K562 (cell line): Measurements from ENCODE around the gene GGT6. TPM values are rescaled to one million over a fixed set of nuclear protein-coding genes. Genes with fewer than 3 reads are reported as not detected.

ENCODE experiments used
- ARID1B ChIP-seq: fragments of 450-650 bp; IDR thresholded peaks from 2 replicates; pipeline ENCODE4 v1.6.1; 2016; ENCODE audit warnings: antibody characterized with exemption, mild to moderate bottlenecking, inconsistent platforms
- BCOR ChIP-seq: fragments of 450-650 bp; IDR thresholded peaks from 2 replicates; pipeline ENCODE4 v1.6.1; 2016
- CBFA2T3 ChIP-seq: fragments of 450-650 bp; IDR thresholded peaks from 2 replicates; pipeline ENCODE4 v1.6.1; 2017
- CREBBP ChIP-seq: IDR thresholded peaks from one replicate; pipeline ENCODE4 v1.6.1; 2012; ENCODE audit warnings: low read depth, mild to moderate bottlenecking, control low read depth, inconsistent platforms, low read length
- CTCF ChIP-seq, 3 experiments: IDR thresholded peaks in 2 of 3; conservative IDR thresholded peaks in 1 of 3; 2 replicates each; pipeline ENCODE4 v1.5.1; 2011 to 2012; ENCODE audit warnings: low read length in 3 of 3, mild to moderate bottlenecking in 3 of 3, control low read depth in 2 of 3, improper control_type of control experiment in 1 of 3, inconsistent platforms in 1 of 3, low read depth in 1 of 3, mixed read lengths in 1 of 3, moderate library complexity in 1 of 3; ENCODE audit not compliant: insufficient read depth in 2 of 3
- DPF2 ChIP-seq: fragments of 450-650 bp; IDR thresholded peaks from 2 replicates; pipeline ENCODE4 v1.6.1; 2016
- E2F5 ChIP-seq: sonication (generic); formaldehyde crosslinking; IDR thresholded peaks from 2 replicates; pipeline ENCODE4 v1.8.0; 2022; ENCODE audit warnings: mild to moderate bottlenecking, missing genetic modification reagents
- HIVEP1 ChIP-seq: fragments of 250-450 bp; sonication (Bioruptor Pico); IDR thresholded peaks from 2 replicates; pipeline ENCODE4 v1.4.0; 2020; ENCODE audit warnings: mild to moderate bottlenecking
- HNRNPH1 ChIP-seq: fragments of 200-400 bp; formaldehyde crosslinking; optimal IDR thresholded peaks from 2 replicates; pipeline ENCODE3; 2017; ENCODE audit warnings: low read depth, mild to moderate bottlenecking, low read length, moderate library complexity
- MEIS2 ChIP-seq: fragments of 450-650 bp; IDR thresholded peaks from 2 replicates; pipeline ENCODE4 v1.6.1; 2014; ENCODE audit warnings: mild to moderate bottlenecking; ENCODE audit not compliant: partially characterized antibody
- PBX2 ChIP-seq, 2 experiments: IDR thresholded peaks in 1 of 2; conservative IDR thresholded peaks in 1 of 2; 2 replicates each; pipeline ENCODE4 v1.6.1; 2016; ENCODE audit warnings: low read depth in 2 of 2, mild to moderate bottlenecking in 1 of 2, missing compliant biosample characterization in 1 of 2, missing genetic modification characterization in 1 of 2, moderate library complexity in 1 of 2
- SIX5 ChIP-seq, 2 experiments: IDR thresholded peaks; 2 replicates each; pipeline ENCODE4 v1.6.1; 2011; ENCODE audit warnings: low read length in 2 of 2, borderline replicate concordance in 1 of 2, low read depth in 1 of 2, mild to moderate bottlenecking in 1 of 2, moderate library complexity in 1 of 2; ENCODE audit not compliant: insufficient read depth in 1 of 2
- SMAD4 ChIP-seq: fragments of 250-450 bp; sonication (Bioruptor Pico); conservative IDR thresholded peaks from 2 replicates; pipeline ENCODE4 v1.8.0; 2021; ENCODE audit warnings: inconsistent platforms, mild to moderate bottlenecking, moderate library complexity
- TAL1 ChIP-seq: fragments of 450-650 bp; IDR thresholded peaks from 2 replicates; pipeline ENCODE4 v1.6.1; 2016; ENCODE audit warnings: mild to moderate bottlenecking
- TCF3 ChIP-seq: sonication (generic); formaldehyde crosslinking; IDR thresholded peaks from 2 replicates; pipeline ENCODE4 v1.4.0; 2020; ENCODE audit warnings: mild to moderate bottlenecking, missing genetic modification reagents
- TFAP4 ChIP-seq: sonication (generic); formaldehyde crosslinking; IDR thresholded peaks from 2 replicates; pipeline ENCODE4 v1.8.0; 2022; ENCODE audit warnings: missing genetic modification reagents, mild to moderate bottlenecking, moderate library complexity, borderline replicate concordance
- ZC3H11A ChIP-seq: IDR thresholded peaks from 2 replicates; pipeline ENCODE4 v1.6.1; 2012; ENCODE audit warnings: low read depth, low read length, improper control_type of control experiment
- polyA plus RNA-seq, 8 experiments: library from polyadenylated mRNA; depleted of rRNA in 4 of 8; stranded (reverse) in 5 of 8; unstranded in 3 of 8; fragments of >200 nt; fragmentation: Nextera tagmentation in 2 of 8; fragmentation: Illumina TruSeq in 1 of 8; extraction: Ambion mirVana in 2 of 8; extraction: Trizol in 1 of 8; gene quantifications; 2 replicates each; pipeline versions ENCODE4 v1.2.1 to v1.2.3, GENCODE V29; 2011 to 2014; ENCODE audit warnings: inconsistent platforms in 1 of 8, missing spikeins in 1 of 8
- total RNA-seq, 7 experiments: library from RNA; depleted of rRNA in 6 of 7; stranded (reverse); fragments of >200 nt in 6 of 7; fragmentation: Illumina TruSeq in 2 of 7; extraction: Trizol in 2 of 7; gene quantifications; 2 replicates each; pipeline versions ENCODE4 v1.2.1 to v1.2.3, GENCODE V29; 2011 to 2021; ENCODE audit warnings: low replicate concordance in 1 of 7

The GGT6 gene
- total and polyA plus RNA-seq, 9 of the 15 experiments (the other 6 are each of a cell fraction or from before 2014, with no cell fraction given), result 0.09 TPM; not detected in 8

- TF ChIP-seq CTCF (IDR thresholded peaks at IDR 0.05 in 2 of 3, conservative IDR thresholded peaks at IDR 0.05 in 1 of 3; ENCODE audit: insufficient read depth in 2 of 3, low read depth in 1 of 3, low read length in 3 of 3) (no peak), ARID1B (peak; percentile 56; the same call in 1 of the 2 replicates), TFAP4 (CRISPR knock-in tag) (peak; percentile 22; the same call in 1 of the 2 replicates), CBFA2T3 (peak; percentile 81), SIX5 (IDR thresholded peaks at IDR 0.05; ENCODE audit: borderline replicate concordance in 1 of 2, insufficient read depth in 1 of 2, low read depth in 1 of 2, low read length in 2 of 2) (no peak), HIVEP1 (CRISPR knock-in tag) (no peak), MEIS2 (peak; percentile 83), DPF2 (0 out of 2 replicates have a peak, but pooled peaks have one; percentile 19), TCF3 (CRISPR knock-in tag) (peak; percentile 56), PBX2 (CRISPR knock-in tag; IDR thresholded peaks at IDR 0.05; ENCODE audit: low read depth) (0 out of 2 replicates have a peak, but pooled peaks have one; percentile 7), PBX2 (tag; conservative IDR thresholded peaks at IDR 0.05; ENCODE audit: low read depth) (no peak), E2F5 (CRISPR knock-in tag) (no peak), TAL1 (peak; percentile 54), CREBBP (no peak), BCOR (peak; percentile 58; the same call in 1 of the 2 replicates), SMAD4 (CRISPR knock-in tag) (peak; percentile 55), ZC3H11A (no peak), HNRNPH1 (no peak)
- TF ChIP-seq, all 486 proteins: peak for 17
Observed at GRCh38 chr17:4587803-4588202, 27.4 kb upstream of the GGT6 start (continued).
